Measurements from ENCODE around the gene RAET1L.

DNA sequence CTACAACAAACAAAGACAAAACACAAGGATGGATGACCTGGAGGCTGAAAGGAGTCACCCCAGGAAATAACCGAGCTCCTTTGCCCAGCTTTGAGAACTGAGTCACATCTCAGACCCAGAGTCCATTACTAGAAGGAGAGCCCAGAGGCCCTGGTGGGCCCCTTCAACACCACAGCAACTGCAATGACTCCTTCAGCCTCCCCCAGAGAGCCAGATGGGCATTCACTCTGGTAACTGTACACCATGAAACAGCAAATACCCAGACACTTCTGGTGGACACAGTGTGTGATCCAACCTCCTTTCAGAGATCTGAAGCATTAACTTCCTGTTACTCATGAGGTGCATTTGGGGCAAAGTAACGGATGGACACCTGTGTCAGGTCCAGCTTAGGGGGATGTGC, 22.6 kb downstream of the RAET1L start:
- TF ChIP-seq, protein P1, sequence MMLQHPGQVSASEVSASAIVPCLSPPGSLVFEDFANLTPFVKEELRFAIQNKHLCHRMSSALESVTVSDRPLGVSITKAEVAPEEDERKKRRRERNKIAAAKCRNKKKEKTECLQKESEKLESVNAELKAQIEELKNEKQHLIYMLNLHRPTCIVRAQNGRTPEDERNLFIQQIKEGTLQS (IDR thresholded peaks at IDR 0.05): no peak
- TF ChIP-seq, protein P1 (CRISPR knock-in tag; conservative IDR thresholded peaks at IDR 0.05): no peak
- TF ChIP-seq CHD2 (IDR thresholded peaks at IDR 0.05; ENCODE audit: low read depth, low read length) (no peak), SMARCA4 (IDR thresholded peaks at IDR 0.05) (no peak), FOS (IDR thresholded peaks at IDR 0.05; ENCODE audit: extremely low read depth, insufficient read length) (no peak), OTX1 (CRISPR knock-in tag; IDR thresholded peaks at IDR 0.05) (no peak), BRF1 (IDR thresholded peaks at IDR 0.05; ENCODE audit: borderline replicate concordance, extremely low read depth, insufficient read length) (no peak), CREB1 (IDR thresholded peaks at IDR 0.05) (no peak), CREB1 (CRISPR knock-in tag; IDR thresholded peaks at IDR 0.05) (no peak), NFE2 (IDR thresholded peaks at IDR 0.05; ENCODE audit: low read depth) (no peak), MYC (IDR thresholded peaks at IDR 0.05; ENCODE audit: low read depth, low read length) (no peak), MYC (CRISPR knock-in tag; IDR thresholded peaks at IDR 0.05; ENCODE audit: borderline replicate concordance, low read depth) (no peak)
- TF ChIP-seq, protein P2, sequence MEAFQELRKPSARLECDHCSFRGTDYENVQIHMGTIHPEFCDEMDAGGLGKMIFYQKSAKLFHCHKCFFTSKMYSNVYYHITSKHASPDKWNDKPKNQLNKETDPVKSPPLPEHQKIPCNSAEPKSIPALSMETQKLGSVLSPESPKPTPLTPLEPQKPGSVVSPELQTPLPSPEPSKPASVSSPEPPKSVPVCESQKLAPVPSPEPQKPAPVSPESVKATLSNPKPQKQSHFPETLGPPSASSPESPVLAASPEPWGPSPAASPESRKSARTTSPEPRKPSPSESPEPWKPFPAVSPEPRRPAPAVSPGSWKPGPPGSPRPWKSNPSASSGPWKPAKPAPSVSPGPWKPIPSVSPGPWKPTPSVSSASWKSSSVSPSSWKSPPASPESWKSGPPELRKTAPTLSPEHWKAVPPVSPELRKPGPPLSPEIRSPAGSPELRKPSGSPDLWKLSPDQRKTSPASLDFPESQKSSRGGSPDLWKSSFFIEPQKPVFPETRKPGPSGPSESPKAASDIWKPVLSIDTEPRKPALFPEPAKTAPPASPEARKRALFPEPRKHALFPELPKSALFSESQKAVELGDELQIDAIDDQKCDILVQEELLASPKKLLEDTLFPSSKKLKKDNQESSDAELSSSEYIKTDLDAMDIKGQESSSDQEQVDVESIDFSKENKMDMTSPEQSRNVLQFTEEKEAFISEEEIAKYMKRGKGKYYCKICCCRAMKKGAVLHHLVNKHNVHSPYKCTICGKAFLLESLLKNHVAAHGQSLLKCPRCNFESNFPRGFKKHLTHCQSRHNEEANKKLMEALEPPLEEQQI (IDR thresholded peaks at IDR 0.05): no peak

Data from K562 (cell line).